ENCODE data around the gene STOML2. TPM values are rescaled to one million over a fixed set of nuclear protein-coding genes. Genes with fewer than 3 reads are reported as not detected.
A peak's percentile ranks its signal among the peaks of the same experiment; 100 is the strongest.

STOML2 gene
- total RNA-seq, 3 donors from 2014 or later: 89.4 to 115 (median 101) TPM

- Histone ChIP-seq H3K27ac (peak overlapping the region; percentile 93 to 97), H3K9me3 (no peaks in the 10 kb centered on the region), H3K4me3 (peak overlapping the region; percentile 58 to 83 (median 80)), H3K27me3 (no peaks in the 10 kb centered on the region), H3K36me3 (no peaks in the 10 kb centered on the region), H3K4me1 (peaks cover 3 to 10% of the 10 kb centered on the region in 2 donors)
- no peak for TF ChIP-seq CTCF (IDR thresholded peaks at IDR 0.05)
- intact Hi-C loops (cut with DNase I; ENCODE audit: low total_unique reads): no loop called here
- no peak for DNase-seq (ENCODE audit: low spot score in 2 of 2)
Measured at GRCh38 chr9:35103660-35104191, 795 bp upstream of the STOML2 start.

DNA sequence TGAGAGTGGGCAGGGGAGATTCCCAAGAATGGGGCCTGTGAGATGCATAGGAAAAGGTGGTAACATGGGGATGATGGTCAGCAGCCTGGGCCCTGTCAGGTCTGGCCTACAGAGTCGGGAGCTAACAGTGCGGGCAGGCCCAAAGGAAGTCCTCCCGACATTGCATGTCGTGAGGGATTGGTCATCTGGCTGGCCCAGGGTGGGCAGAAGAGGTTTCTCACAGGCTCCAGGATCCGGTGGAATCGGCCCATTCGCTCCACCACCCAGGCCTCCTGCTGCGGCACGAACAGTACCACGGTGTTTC, 514 bp downstream of the STOML2 start:
- H3K4me1 ChIP-seq: peaks cover 3 to 10% of the 10 kb centered on the region in 2 donors
- H3K4me3 ChIP-seq: peak overlapping the region; percentile 58 to 83 (median 80)
- TF ChIP-seq CTCF (IDR thresholded peaks at IDR 0.05): no peak
- TF ChIP-seq POLR2A (IDR thresholded peaks at IDR 0.05): no peak
- no peak for TF ChIP-seq POLR2AphosphoS5 (IDR thresholded peaks at IDR 0.05)
- intact Hi-C loops (cut with DNase I; ENCODE audit: low total_unique reads): no loop called here
- peak overlapping the region; percentile 93 to 97 for H3K27ac ChIP-seq
- H3K36me3 ChIP-seq: no peaks in the 10 kb centered on the region
- no peak for DNase-seq (ENCODE audit: low spot score in 2 of 2)
- no peaks in the 10 kb centered on the region for H3K27me3 ChIP-seq
- H3K9me3 ChIP-seq: no peaks in the 10 kb centered on the region

DNA sequence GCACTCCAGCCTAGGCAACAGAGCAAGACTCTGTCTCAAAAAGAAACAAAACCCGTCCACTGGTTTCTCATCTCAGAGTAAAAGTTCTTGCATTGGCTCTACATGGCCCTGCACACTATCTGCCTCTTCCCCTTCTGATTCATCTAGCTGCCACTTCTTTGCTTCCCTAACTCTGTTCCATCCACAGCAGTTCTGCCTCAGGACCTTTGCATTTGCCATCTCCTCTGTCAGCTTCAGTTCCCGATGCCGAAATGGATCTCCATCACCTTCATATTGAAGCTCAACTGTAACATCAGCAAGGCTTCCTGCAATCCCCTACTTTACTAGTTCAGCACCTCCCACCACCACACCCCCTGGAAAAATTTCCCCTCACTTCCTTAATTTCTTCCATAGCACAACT, 5.4 kb downstream of the STOML2 start:
- DNase-seq (ENCODE audit: low spot score in 2 of 2): no peak
- TF ChIP-seq CTCF (IDR thresholded peaks at IDR 0.05): no peak
- TF ChIP-seq POLR2AphosphoS5 (IDR thresholded peaks at IDR 0.05): no peak
- TF ChIP-seq POLR2A (IDR thresholded peaks at IDR 0.05): no peak
- Histone ChIP-seq H3K4me1 (peaks cover 0 to 21% of the 10 kb centered on the region in 2 donors), H3K27me3 (no peaks in the 10 kb centered on the region), H3K4me3 (no peak overlapping the region), H3K36me3 (no peaks in the 10 kb centered on the region), H3K9me3 (no peaks in the 10 kb centered on the region), H3K27ac (no peak overlapping the region)
- intact Hi-C loops (cut with DNase I; ENCODE audit: low total_unique reads): loop anchor here (2.0 to 10.0 kb wide), 2 partner anchors 27 to 377 kb away; no protein-coding TSS in a partner anchor

DNA sequence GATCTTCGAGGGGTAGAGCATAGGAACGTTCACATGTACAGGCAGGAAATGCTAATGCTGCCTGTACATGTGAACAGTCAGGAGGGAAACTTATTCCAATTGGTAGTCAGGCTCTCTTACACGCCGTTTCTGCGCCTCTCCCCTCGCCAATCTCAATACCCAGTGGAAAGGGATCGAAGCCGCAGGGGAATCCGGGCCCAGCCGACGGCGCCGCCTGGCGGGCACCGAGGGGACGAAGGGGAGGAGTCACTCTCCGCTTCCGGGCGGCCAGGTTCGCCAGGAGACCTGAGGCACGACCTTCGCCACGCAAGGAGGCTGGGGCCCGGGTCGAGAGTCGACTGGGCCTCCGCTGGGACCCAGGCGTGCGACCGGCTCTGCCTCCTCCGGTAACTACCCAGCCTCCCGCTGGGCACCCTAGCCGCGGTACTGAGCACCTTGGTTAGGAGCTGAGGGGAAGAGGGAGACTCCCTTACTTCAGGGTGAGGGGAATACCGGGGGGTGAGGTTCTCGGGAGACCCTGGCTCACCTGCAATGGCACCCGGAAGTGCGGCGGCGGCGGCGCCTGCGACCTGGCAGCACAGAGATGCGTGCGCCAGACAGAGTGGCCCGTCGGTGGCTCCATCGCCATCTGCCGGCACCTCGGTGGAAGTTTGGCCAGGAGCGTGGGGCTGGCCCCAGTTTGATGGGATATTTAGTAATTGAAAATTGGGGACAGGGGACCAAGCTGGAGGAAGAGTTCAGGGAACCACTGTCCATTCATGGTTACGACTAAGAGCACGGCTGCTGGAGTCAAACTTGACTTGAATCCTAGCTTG, 6.7 kb downstream of the STOML2 start, which contains the start of gene PIGO:
Gene PIGO, minus strand, starts transcription at position 557 of the 815 bp plus-strand sequence. CDS start 1,026 bp downstream, outside the sequence.
- intact Hi-C loops (cut with DNase I; ENCODE audit: low total_unique reads): loop anchor here (2.0 to 10.0 kb wide), 2 partner anchors 25 to 379 kb away; no protein-coding TSS in a partner anchor
- Histone ChIP-seq H3K27ac (peak within 1 kb of the TSS; percentile 97 to 98), H3K4me1 (peaks cover 0 to 12% of the 10 kb centered on the region in 2 donors), H3K36me3 (peaks cover 5% of the 10 kb centered on the region), H3K27me3 (no peaks in the 10 kb centered on the region), H3K4me3 (peak within 1 kb of the TSS; percentile 73 to 92 (median 88)), H3K9me3 (no peaks in the 10 kb centered on the region)
- TF ChIP-seq POLR2A (IDR thresholded peaks at IDR 0.05) (peak; percentile 36), CTCF (IDR thresholded peaks at IDR 0.05) (peak; percentile 69 to 88 (median 78)), POLR2AphosphoS5 (IDR thresholded peaks at IDR 0.05) (peak; percentile 88 to 92 (median 89))
- DNase-seq (ENCODE audit: low spot score in 2 of 2): peak; percentile 84 to 88

GRCh38 chr9:35091536-35091935, 11.4 kb downstream of the STOML2 start:
- no peaks in the 10 kb centered on the region for H3K27me3 ChIP-seq
- intact Hi-C loops (cut with DNase I; ENCODE audit: low total_unique reads): loop anchor here (10.0 kb wide), 1 partner anchor 383 kb away; no protein-coding TSS in a partner anchor
- peaks cover 18% of the 10 kb centered on the region for H3K36me3 ChIP-seq
- peaks cover 0 to 7% of the 10 kb centered on the region in 2 donors for H3K4me1 ChIP-seq
- DNase-seq (ENCODE audit: low spot score in 2 of 2): no peak
- TF ChIP-seq POLR2A (IDR thresholded peaks at IDR 0.05) (no peak), CTCF (IDR thresholded peaks at IDR 0.05) (no peak), POLR2AphosphoS5 (IDR thresholded peaks at IDR 0.05) (no peak)
- H3K4me3 ChIP-seq: no peak overlapping the region
- no peaks in the 10 kb centered on the region for H3K9me3 ChIP-seq
- no peak overlapping the region for H3K27ac ChIP-seq
